H9 (cell line): Measurements from ENCODE around the gene C21orf58. TPM values are rescaled to one million over a fixed set of nuclear protein-coding genes. Genes with fewer than 3 reads are reported as not detected.
A peak's percentile ranks its signal among the peaks of the same experiment; 100 is the strongest.

Experiments used
- DNase-seq: peaks from one replicate; pipeline ENCODE4 v3.0.0-alpha.2; 2017
- H2AFZ ChIP-seq: one replicate; pipeline ENCODE4 v1.6.1; 2013; ENCODE audit warnings: mild to moderate bottlenecking, low read length, control low read depth, moderate library complexity
- H2AK5ac ChIP-seq: 2 replicates; pipeline ENCODE4 v1.6.1; 2013; ENCODE audit warnings: low read length, control low read depth, mixed read lengths; ENCODE audit not compliant: insufficient read length
- H2BK120ac ChIP-seq: one replicate; pipeline ENCODE4 v1.6.1; 2013; ENCODE audit warnings: low read depth, mild to moderate bottlenecking, low read length, control low read depth, inconsistent platforms; ENCODE audit not compliant: poor library complexity, severe bottlenecking
- H2BK12ac ChIP-seq: 2 replicates; pipeline ENCODE4 v1.6.1; 2013; ENCODE audit warnings: low read length, control low read depth, mixed read lengths, low read depth; ENCODE audit not compliant: insufficient read length
- H2BK15ac ChIP-seq: 2 replicates; pipeline ENCODE4 v1.6.1; 2013; ENCODE audit warnings: low read depth, low read length, control low read depth
- H2BK20ac ChIP-seq: one replicate; pipeline ENCODE4 v1.6.1; 2013; ENCODE audit warnings: low read depth, mild to moderate bottlenecking, low read length, control low read depth, inconsistent platforms; ENCODE audit not compliant: poor library complexity, severe bottlenecking
- H2BK5ac ChIP-seq: 2 replicates; pipeline ENCODE4 v1.6.1; 2013; ENCODE audit warnings: low read length, control low read depth, mixed read lengths; ENCODE audit not compliant: insufficient read length
- H3K14ac ChIP-seq: 2 replicates; pipeline ENCODE4 v1.6.1; 2013; ENCODE audit warnings: low read length, control low read depth; ENCODE audit not compliant: insufficient read depth
- H3K18ac ChIP-seq: 2 replicates; pipeline ENCODE4 v1.6.1; 2013; ENCODE audit warnings: low read depth, mild to moderate bottlenecking, mixed read lengths, low read length, control low read depth; ENCODE audit not compliant: insufficient read length
- H3K23ac ChIP-seq: 2 replicates; pipeline ENCODE4 v1.6.1; 2013; ENCODE audit warnings: low read length, control low read depth, mixed read lengths, low read depth; ENCODE audit not compliant: insufficient read length
- H3K23me2 ChIP-seq: 2 replicates; pipeline ENCODE4 v1.6.1; 2013; ENCODE audit warnings: low read depth, mild to moderate bottlenecking, mixed read lengths, low read length, control low read depth; ENCODE audit not compliant: insufficient read length, poor library complexity, severe bottlenecking
- H3K27ac ChIP-seq: 2 replicates; pipeline ENCODE4 v1.5.1; 2013; ENCODE audit warnings: low read length, control low read depth, mixed read lengths, low read depth; ENCODE audit not compliant: insufficient read length
- H3K27me3 ChIP-seq: 2 replicates; pipeline ENCODE4 v1.6.1; 2013; ENCODE audit warnings: low read length, control low read depth, inconsistent platforms; ENCODE audit not compliant: insufficient read depth
- H3K4ac ChIP-seq: 2 replicates; pipeline ENCODE4 v1.6.1; 2013; ENCODE audit warnings: low read depth, mild to moderate bottlenecking, control low read depth, inconsistent platforms, low read length, moderate library complexity
- H3K4me1 ChIP-seq: 2 replicates; pipeline ENCODE4 v1.6.1; 2013; ENCODE audit warnings: low read length, control low read depth, inconsistent platforms; ENCODE audit not compliant: insufficient read depth
- H3K4me2 ChIP-seq: 2 replicates; pipeline ENCODE4 v1.6.1; 2013; ENCODE audit warnings: low read length, control low read depth, mixed read lengths; ENCODE audit not compliant: insufficient read length, insufficient read depth
- H3K56ac ChIP-seq: 2 replicates; pipeline ENCODE4 v1.6.1; 2013; ENCODE audit warnings: low read depth, mild to moderate bottlenecking, mixed read lengths, low read length, control low read depth; ENCODE audit not compliant: insufficient read length
- H3K79me1 ChIP-seq: 2 replicates; pipeline ENCODE4 v1.6.1; 2013; ENCODE audit warnings: low read depth, mild to moderate bottlenecking, moderate library complexity, low read length, control low read depth, inconsistent platforms; ENCODE audit not compliant: insufficient read depth, poor library complexity, severe bottlenecking
- H3K79me2 ChIP-seq: 2 replicates; pipeline ENCODE4 v1.6.1; 2013; ENCODE audit warnings: low read length, control low read depth, inconsistent platforms; ENCODE audit not compliant: insufficient read depth
- H3K9ac ChIP-seq: 2 replicates; pipeline ENCODE4 v1.6.1; 2013; ENCODE audit warnings: low read length, control low read depth, mixed read lengths; ENCODE audit not compliant: insufficient read length; ENCODE audit errors: extremely low read depth
- H3K9me3 ChIP-seq: one replicate; pipeline ENCODE4 v1.6.1; 2013; ENCODE audit warnings: low read depth, low read length, inconsistent platforms; ENCODE audit not compliant: control insufficient read depth
- H3T11ph ChIP-seq: one replicate; pipeline ENCODE4 v1.6.1; 2013; ENCODE audit warnings: mild to moderate bottlenecking, low read length, control low read depth, inconsistent platforms
- H4K20me1 ChIP-seq: one replicate; pipeline ENCODE4 v1.6.1; 2013; ENCODE audit not compliant: control insufficient read depth, insufficient read length, insufficient read depth
- H4K5ac ChIP-seq: 2 replicates; pipeline ENCODE4 v1.6.1; 2013; ENCODE audit warnings: low read depth, mild to moderate bottlenecking, mixed read lengths, low read length, control low read depth; ENCODE audit not compliant: insufficient read length
- H4K8ac ChIP-seq: replicated peaks from 2 replicates; pipeline ENCODE4 v1.6.1; 2013; ENCODE audit warnings: low read length, control low read depth, mixed read lengths, low read depth; ENCODE audit not compliant: insufficient read length
- H4K91ac ChIP-seq: 2 replicates; pipeline ENCODE4 v1.6.1; 2013; ENCODE audit warnings: low read depth, mild to moderate bottlenecking, moderate library complexity, mixed read lengths, low read length, control low read depth; ENCODE audit not compliant: insufficient read length
- H3K27ac Mint-ChIP-seq, 3 experiments: 2 replicates in 2 of 3; 3 replicates in 1 of 3; pipeline ENCODE4 v1.8.0; 2020 to 2021; ENCODE audit warnings: mixed read lengths in 3 of 3, mild to moderate bottlenecking in 1 of 3, moderate library complexity in 1 of 3
- H3K27me3 Mint-ChIP-seq: 2 replicates; pipeline ENCODE4 v1.8.0; 2021; ENCODE audit warnings: low read depth, mild to moderate bottlenecking, moderate library complexity, mixed read lengths
- H3K36me3 Mint-ChIP-seq, 3 experiments: 2 replicates in 2 of 3; 3 replicates in 1 of 3; pipeline ENCODE4 v1.8.0; 2020 to 2021; ENCODE audit warnings: low read depth in 3 of 3, mixed read lengths in 3 of 3; ENCODE audit not compliant: insufficient read depth in 1 of 3
- H3K4me1 Mint-ChIP-seq, 2 experiments: 2 replicates each; pipeline ENCODE4 v1.8.0; 2020; ENCODE audit warnings: mixed read lengths in 2 of 2
- H3K4me3 Mint-ChIP-seq, 2 experiments: 2 replicates in 1 of 2; 3 replicates in 1 of 2; pipeline ENCODE4 v1.8.0; 2020 to 2021; ENCODE audit warnings: mild to moderate bottlenecking in 2 of 2, mixed read lengths in 2 of 2, moderate library complexity in 1 of 2
- H3K9me3 Mint-ChIP-seq, 2 experiments: 2 replicates in 1 of 2; 3 replicates in 1 of 2; pipeline ENCODE4 v1.8.0; 2020; ENCODE audit warnings: mild to moderate bottlenecking in 2 of 2, mixed read lengths in 2 of 2, moderate library complexity in 1 of 2
- CTCF ChIP-seq: fragments of 200-600 bp; sonication (generic); conservative IDR thresholded peaks from 3 replicates; pipeline ENCODE4 v1.8.0; 2021; ENCODE audit warnings: antibody characterized with exemption, mild to moderate bottlenecking
- WGBS: extraction: QIAGEN DNeasy Blood & Tissue Kit; methylation state at CpG from one replicate; pipeline ENCODE4 v1.1.7; 2013; ENCODE audit warnings: missing lambda C conversion rate, low lambda C conversion rate, mixed read lengths; ENCODE audit not compliant: insufficient read length; ENCODE audit errors: extremely low coverage; 5-methylcytosine and 5-hydroxymethylcytosine counted together
- total RNA-seq: library from RNA; stranded (reverse); gene quantifications from 2 replicates; pipeline ENCODE4 v1.2.1, GENCODE V29; 2021

C21orf58 gene
- total RNA-seq, 1 experiment from 2014 or later, result 17.2 TPM

DNA sequence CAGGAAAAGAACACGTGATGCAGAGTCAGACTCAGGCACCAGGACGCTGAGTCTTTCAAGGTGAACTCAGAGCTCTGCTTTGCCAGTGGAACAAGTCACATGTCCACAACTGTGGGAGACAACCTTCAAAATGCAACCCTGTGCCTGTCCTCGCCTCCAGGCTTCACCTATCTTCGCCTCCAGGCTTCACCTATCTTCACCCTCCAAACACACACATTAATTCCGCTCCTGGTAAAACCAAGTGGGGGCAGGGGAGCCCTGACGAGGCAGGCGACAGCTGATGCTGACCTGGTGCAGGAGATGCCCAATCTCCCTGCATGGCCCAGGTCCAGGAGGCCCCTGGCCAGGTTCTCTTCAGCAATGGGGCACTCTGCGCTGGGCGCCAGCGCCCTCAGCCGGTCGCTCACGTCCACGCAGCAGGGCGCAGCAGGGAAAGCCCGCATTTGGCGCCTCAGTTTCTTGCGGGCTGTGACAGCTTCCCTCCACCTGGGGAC is 67.1 kb downstream of the C21orf58 start:
- H2BK12ac ChIP-seq, result no peak overlapping the region
- no peak overlapping the region for H4K8ac ChIP-seq
- no peaks in the 10 kb centered on the region for H3K23me2 ChIP-seq
- H4K91ac ChIP-seq, result no peak overlapping the region
- no peak overlapping the region for H4K5ac ChIP-seq
- no peak for DNase-seq
- no peak overlapping the region for H2BK5ac ChIP-seq
- no peak overlapping the region for H3K4ac ChIP-seq
- H3K79me1 ChIP-seq, result no peaks in the 10 kb centered on the region
- no peak overlapping the region for H2BK20ac ChIP-seq
- peaks cover 53 to 96% (median 77%) of the 10 kb centered on the region in 3 experiments; a peak in 6 of 7 replicates for H3K36me3 Mint-ChIP-seq
- no peaks in the 10 kb centered on the region for H4K20me1 ChIP-seq
- no peaks in the 10 kb centered on the region for H3K9me3 Mint-ChIP-seq
- H3K9me3 ChIP-seq, result no peaks in the 10 kb centered on the region
- H3K27ac ChIP-seq, result no peak overlapping the region
- H2BK120ac ChIP-seq, result no peak overlapping the region
- H2BK15ac ChIP-seq, result no peak overlapping the region
- no peak overlapping the region for H3K4me2 ChIP-seq
- H3T11ph ChIP-seq, result no peak overlapping the region
- no CpG with 5 or more reads among the region's 18 CpGs for WGBS
- no peak overlapping the region for H3K4me3 Mint-ChIP-seq
- H3K14ac ChIP-seq, result no peak overlapping the region
- no peak overlapping the region for H3K56ac ChIP-seq
- no peak overlapping the region for H2AFZ ChIP-seq
- TF ChIP-seq CTCF, result peak; percentile 25; the same call in 2 of the 3 replicates
- no peak overlapping the region for H3K23ac ChIP-seq
- no peaks in the 10 kb centered on the region for H3K27me3 ChIP-seq
- no peak overlapping the region for H3K9ac ChIP-seq
- H3K18ac ChIP-seq, result no peak overlapping the region
- peak overlapping the region in 2 of 3 experiments; percentile 8 to 79; a peak in 3 of 7 replicates for H3K27ac Mint-ChIP-seq
- H3K4me1 Mint-ChIP-seq, result no peaks in the 10 kb centered on the region
- H3K27me3 Mint-ChIP-seq, result no peaks in the 10 kb centered on the region
- H3K4me1 ChIP-seq, result no peaks in the 10 kb centered on the region
- no peak overlapping the region for H2AK5ac ChIP-seq
- no peaks in the 10 kb centered on the region for H3K79me2 ChIP-seq
